Muscle of leg (tissue), 11 donors: ENCODE measurements around the gene LIN7A. TPM values are rescaled to one million over a fixed set of nuclear protein-coding genes. Genes with fewer than 3 reads are reported as not detected.

Source experiments
- DNase-seq: peaks from one replicate; pipeline ENCODE4 v3.0.0; 2013
- H3K27ac ChIP-seq: one replicate; pipeline ENCODE4 v1.5.1; 2013; ENCODE audit warnings: mild to moderate bottlenecking, low read length, control low read depth
- H3K27me3 ChIP-seq: one replicate; pipeline ENCODE4 v1.6.1; 2013; ENCODE audit warnings: low read length; ENCODE audit not compliant: control insufficient read depth, insufficient read depth
- H3K36me3 ChIP-seq: one replicate; pipeline ENCODE4 v1.6.1; 2013; ENCODE audit warnings: low read length; ENCODE audit not compliant: control insufficient read depth, insufficient read depth
- H3K4me1 ChIP-seq: one replicate; pipeline ENCODE4 v1.6.1; 2013; ENCODE audit warnings: low read length; ENCODE audit not compliant: control insufficient read depth, insufficient read depth
- H3K4me3 ChIP-seq: one replicate; pipeline ENCODE4 v1.5.1; 2013; ENCODE audit warnings: low read length, control low read depth
- H3K9me3 ChIP-seq: replicated peaks from 2 replicates; pipeline ENCODE4 v1.6.1; 2013; ENCODE audit warnings: low read depth, low read length; ENCODE audit not compliant: control insufficient read depth
- WGBS: methylation state at CpG from one replicate; pipeline ENCODE4 v1.1.5; 2013; ENCODE audit warnings: missing lambda C conversion rate; ENCODE audit not compliant: insufficient coverage; 5-methylcytosine and 5-hydroxymethylcytosine counted together
- polyA plus RNA-seq, 8 donors: library from polyadenylated mRNA; unstranded; fragments of 120-200 nt; gene quantifications; one replicate each; pipeline versions ENCODE4 v1.2.1 to v1.2.3, GENCODE V29; 2013; ENCODE audit warnings: inconsistent platforms in 1 of 8, low replicate concordance in 1 of 8; ENCODE audit not compliant: insufficient read length in 8 of 8, insufficient read depth in 1 of 8
- total RNA-seq: library from RNA; stranded (reverse); fragments of 120-200 nt; gene quantifications from one replicate; pipeline ENCODE4 v1.2.4, GENCODE V29; 2013

LIN7A gene
- total and polyA plus RNA-seq, 9 donors = 2.3 to 4.0 (median 2.5) TPM

- H3K4me1 ChIP-seq = no peaks in the 10 kb centered on the region
- H3K9me3 ChIP-seq = peaks cover 2% of the 10 kb centered on the region
- no peak overlapping the region for H3K27ac ChIP-seq
- DNase-seq = no peak
- no peak overlapping the region for H3K4me3 ChIP-seq
- no peaks in the 10 kb centered on the region for H3K36me3 ChIP-seq
- H3K27me3 ChIP-seq = no peaks in the 10 kb centered on the region
These were observed 118.9 kb downstream of the LIN7A start for GRCh38 chr12:80818878-80819277.

- Histone ChIP-seq H3K9me3 (no peaks in the 10 kb centered on the region), H3K4me1 (no peaks in the 10 kb centered on the region), H3K27me3 (no peaks in the 10 kb centered on the region), H3K27ac (no peak overlapping the region), H3K4me3 (no peak overlapping the region), H3K36me3 (no peaks in the 10 kb centered on the region)
- DNase-seq = no peak
These were observed 122.4 kb downstream of the LIN7A start for GRCh38 chr12:80815351-80815750.

GRCh38 chr12:80814453-80814852 is 123.3 kb downstream of the LIN7A start:
- DNase-seq = no peak
- Histone ChIP-seq H3K9me3 (no peaks in the 10 kb centered on the region), H3K27me3 (no peaks in the 10 kb centered on the region), H3K36me3 (no peaks in the 10 kb centered on the region), H3K27ac (no peak overlapping the region), H3K4me1 (no peaks in the 10 kb centered on the region), H3K4me3 (no peak overlapping the region)
- WGBS = no CpG with 5 or more reads among the region's 4 CpGs

- no peaks in the 10 kb centered on the region for H3K9me3 ChIP-seq
- WGBS = no CpG with 5 or more reads among the region's 2 CpGs
These were observed 123.9 kb downstream of the LIN7A start for GRCh38 chr12:80813820-80814219.

GRCh38 chr12:80811957-80812708 is 125.6 kb downstream of the LIN7A start:
- no peaks in the 10 kb centered on the region for H3K36me3 ChIP-seq
- WGBS = no CpG with 5 or more reads among the region's 3 CpGs
- no peak overlapping the region for H3K27ac ChIP-seq
- H3K9me3 ChIP-seq = no peaks in the 10 kb centered on the region
- H3K27me3 ChIP-seq = no peaks in the 10 kb centered on the region
- no peak overlapping the region for H3K4me3 ChIP-seq
- no peak for DNase-seq
- H3K4me1 ChIP-seq = no peaks in the 10 kb centered on the region

More at GRCh38 chr12:80813820-80814219, 123.9 kb downstream of the LIN7A start:
- Histone ChIP-seq H3K4me3 (no peak overlapping the region), H3K4me1 (no peaks in the 10 kb centered on the region), H3K27me3 (no peaks in the 10 kb centered on the region), H3K27ac (no peak overlapping the region), H3K36me3 (no peaks in the 10 kb centered on the region)
- DNase-seq = no peak

- Histone ChIP-seq H3K4me1 (no peaks in the 10 kb centered on the region), H3K4me3 (no peak overlapping the region), H3K27me3 (no peaks in the 10 kb centered on the region), H3K27ac (no peak overlapping the region), H3K9me3 (no peaks in the 10 kb centered on the region), H3K36me3 (no peaks in the 10 kb centered on the region)
- WGBS = no CpG with 5 or more reads among the region's 1 CpG
- DNase-seq = peak; percentile 10
These were observed 126.9 kb downstream of the LIN7A start for GRCh38 chr12:80810874-80811273.

GRCh38 chr12:80807640-80808288 is 130.0 kb downstream of the LIN7A start:
- Histone ChIP-seq H3K27me3 (no peaks in the 10 kb centered on the region), H3K36me3 (no peaks in the 10 kb centered on the region), H3K4me3 (no peak overlapping the region), H3K4me1 (no peaks in the 10 kb centered on the region), H3K9me3 (no peaks in the 10 kb centered on the region), H3K27ac (no peak overlapping the region)
- 74% methylated on average over 2 of the region's 4 CpGs for WGBS
- no peak for DNase-seq

GRCh38 chr12:80805106-80805505 is 132.6 kb downstream of the LIN7A start:
- 94% methylated on average over 4 of the region's 4 CpGs for WGBS
- no peaks in the 10 kb centered on the region for H3K4me1 ChIP-seq
- H3K27ac ChIP-seq = no peak overlapping the region
- no peaks in the 10 kb centered on the region for H3K27me3 ChIP-seq
- no peaks in the 10 kb centered on the region for H3K36me3 ChIP-seq
- H3K9me3 ChIP-seq = no peaks in the 10 kb centered on the region
- no peak for DNase-seq
- H3K4me3 ChIP-seq = no peak overlapping the region

- no peaks in the 10 kb centered on the region for H3K36me3 ChIP-seq
- WGBS = no CpG with 5 or more reads among the region's 3 CpGs
- H3K27ac ChIP-seq = no peak overlapping the region
These were observed 134.9 kb downstream of the LIN7A start for GRCh38 chr12:80802652-80803400.

GRCh38 chr12:80798281-80798680 is 139.5 kb downstream of the LIN7A start:
- no peak for DNase-seq
- Histone ChIP-seq H3K27ac (no peak overlapping the region), H3K36me3 (no peaks in the 10 kb centered on the region), H3K27me3 (no peaks in the 10 kb centered on the region), H3K9me3 (no peaks in the 10 kb centered on the region), H3K4me1 (no peaks in the 10 kb centered on the region), H3K4me3 (no peak overlapping the region)
- 44% methylated on average over 2 of the region's 4 CpGs for WGBS

More at GRCh38 chr12:80802652-80803400, 134.9 kb downstream of the LIN7A start:
- DNase-seq = no peak
- no peaks in the 10 kb centered on the region for H3K4me1 ChIP-seq
- H3K9me3 ChIP-seq = no peaks in the 10 kb centered on the region
- no peaks in the 10 kb centered on the region for H3K27me3 ChIP-seq
- no peak overlapping the region for H3K4me3 ChIP-seq
